Midbrain (tissue), 1 donor: ENCODE data around the gene LEFTY2.
"Not testable (repeated sequence)": the region's sequence is repeated elsewhere in the genome, so short reads cannot be mapped to it uniquely, and the experiment has no call there.

Experiments used
- DNase-seq: peaks from one replicate; lab custom pipeline; 2025; lab: John Stamatoyannopoulos, UW

Gene LEFTY2

DNA sequence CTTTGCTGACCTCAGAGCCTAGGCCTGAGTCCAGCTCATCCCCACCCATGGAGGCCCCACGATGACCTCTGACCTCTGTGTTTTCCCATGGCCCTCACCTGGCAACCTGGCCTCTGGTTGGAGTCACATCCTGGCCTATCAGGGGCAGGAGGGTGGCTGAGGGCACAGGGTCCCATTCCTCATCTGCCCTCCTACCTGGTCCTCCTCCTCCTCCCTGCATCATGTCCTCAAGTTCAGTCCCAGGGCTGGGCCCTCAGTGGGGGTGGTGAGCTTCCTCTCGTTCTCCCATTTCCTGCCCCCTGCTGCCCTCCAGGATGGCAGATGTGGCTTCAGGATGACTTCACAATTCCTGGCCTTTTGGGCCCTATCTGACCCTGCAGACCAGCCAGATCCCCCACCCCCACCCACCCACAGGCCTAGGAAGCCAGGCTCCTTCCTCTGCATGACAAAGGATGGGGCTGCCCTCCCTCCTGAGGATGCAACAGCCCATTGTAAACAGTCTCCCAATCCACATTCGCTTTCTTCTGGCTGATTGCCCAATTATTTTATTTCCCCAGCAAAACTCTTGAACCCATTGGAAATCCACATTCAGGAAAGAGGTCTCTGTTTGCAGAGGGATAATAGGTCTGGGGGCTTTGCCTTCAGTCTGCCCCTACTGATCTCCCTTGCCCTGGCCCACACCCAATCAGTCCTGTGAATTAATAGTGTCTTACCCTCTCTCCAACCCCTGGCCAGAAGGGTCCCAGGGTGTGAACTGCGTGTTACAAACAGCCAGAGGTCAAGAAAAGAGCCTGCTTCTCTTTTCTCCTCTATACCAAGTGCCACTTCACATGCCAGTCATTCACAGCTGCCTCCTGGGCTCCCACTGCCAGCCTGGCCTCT, 41.7 kb downstream of the LEFTY2 start:
- DNase-seq: no peak

DNA sequence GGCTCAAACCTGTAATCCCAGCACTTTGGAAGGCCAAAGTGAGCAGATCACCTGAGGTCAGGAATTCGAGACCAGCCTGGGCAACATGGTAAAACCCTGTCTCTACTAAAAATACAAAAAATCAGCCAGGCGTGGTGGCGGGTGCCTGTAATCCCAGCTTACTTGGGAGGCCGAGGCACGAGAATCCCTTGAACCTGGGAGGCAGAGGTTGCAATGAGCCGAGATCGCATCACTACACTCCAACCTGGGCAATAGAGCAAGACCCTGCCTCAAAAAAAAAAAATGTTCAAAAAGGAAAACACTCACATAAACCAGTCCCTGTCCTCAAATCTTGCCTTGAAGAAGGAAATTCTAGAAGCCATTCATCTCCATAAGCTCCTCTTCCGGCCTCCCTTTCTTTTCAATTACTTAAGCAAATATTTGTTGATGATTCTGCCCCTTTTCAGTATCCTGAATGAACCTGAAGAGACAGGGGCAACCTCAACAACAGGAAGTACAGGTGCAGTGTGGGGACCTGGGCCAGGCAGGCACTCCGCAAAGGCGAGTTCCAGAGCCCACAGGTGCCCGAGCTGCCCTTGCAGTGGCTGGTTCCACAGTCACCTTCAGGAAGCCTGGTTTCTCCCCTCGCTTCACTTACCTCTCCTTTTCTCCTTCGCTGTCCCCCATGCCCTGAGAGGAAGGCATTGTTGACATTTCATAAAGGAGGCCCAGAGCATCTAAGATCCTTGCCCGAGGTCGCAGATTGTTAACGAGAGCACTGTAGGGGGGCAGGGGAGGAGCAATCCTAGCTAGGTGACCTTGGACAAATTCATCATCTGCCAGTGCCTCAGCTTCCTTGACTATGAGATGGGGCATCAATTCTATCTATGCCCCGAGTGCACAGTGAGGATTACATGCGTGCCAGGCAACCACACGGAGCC, 43.2 kb downstream of the LEFTY2 start:
- no peak for DNase-seq

GRCh38 chr1:225896937-225897549, 44.0 kb downstream of the LEFTY2 start:
- DNase-seq: no peak

- DNase-seq: no peak
These were observed 44.5 kb downstream of the LEFTY2 start for GRCh38 chr1:225896494-225896893.

- no peak for DNase-seq
These were observed 48.7 kb downstream of the LEFTY2 start for GRCh38 chr1:225892307-225892706.

- DNase-seq: no peak
These were observed 49.6 kb downstream of the LEFTY2 start for GRCh38 chr1:225891229-225891972.

DNA sequence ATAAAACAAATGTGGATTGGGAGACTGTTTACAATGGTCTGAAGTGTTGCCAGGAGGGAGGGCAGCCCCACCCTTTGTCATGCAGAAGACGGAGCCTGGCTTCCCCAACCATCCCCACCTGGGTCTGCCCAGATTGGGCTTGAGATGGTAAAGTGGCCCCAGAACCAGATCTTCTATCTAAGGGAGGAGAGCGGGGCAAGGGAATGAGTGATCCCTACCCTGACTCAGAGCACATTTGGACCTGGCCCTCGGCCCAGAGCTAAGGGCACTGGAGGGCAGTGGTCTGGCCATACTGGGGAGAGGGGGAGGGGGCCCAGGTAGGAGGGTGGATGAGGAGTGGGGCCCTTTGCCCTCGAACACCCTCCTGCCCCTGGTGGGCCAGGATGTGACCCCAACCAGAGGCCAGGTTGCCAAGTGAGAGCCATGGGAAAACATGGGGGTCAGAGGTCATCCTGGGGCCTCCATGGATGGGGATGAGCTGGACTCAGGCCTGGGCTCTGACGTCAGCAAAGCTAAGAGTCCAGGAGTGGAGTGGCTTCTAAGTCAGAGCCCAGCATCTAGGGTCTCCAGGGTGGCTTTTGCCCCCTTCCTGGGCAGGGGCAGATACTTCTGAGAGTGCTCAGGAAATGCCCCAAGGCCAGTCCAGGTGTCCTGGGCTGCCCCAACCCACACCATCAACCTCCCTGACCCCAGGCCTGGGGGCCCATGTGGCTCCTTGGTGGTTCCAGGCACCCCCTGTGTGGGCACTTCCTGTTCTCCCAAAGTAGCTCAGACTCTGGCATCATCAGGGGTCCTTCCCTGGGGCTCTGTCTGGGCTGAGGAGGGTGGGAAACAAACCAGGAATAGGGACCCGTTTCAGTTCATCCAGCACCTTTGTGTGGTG, 50.4 kb downstream of the LEFTY2 start:
- no peak for DNase-seq

GRCh38 chr1:225889743-225890142, 51.3 kb downstream of the LEFTY2 start:
- DNase-seq: no peak

GRCh38 chr1:225888898-225889601, 52.0 kb downstream of the LEFTY2 start, which contains the start of gene LEFTY1:
Gene LEFTY1, minus strand, starts transcription at chr1:225889146. Its CDS starts 80 bp downstream, at chr1:225889066.
- DNase-seq: no peak

GRCh38 chr1:225888289-225888897, 52.6 kb downstream of the LEFTY2 start:
- DNase-seq: no peak

- not testable (repeated sequence) for DNase-seq
These were observed 53.3 kb downstream of the LEFTY2 start for GRCh38 chr1:225887554-225888288.

DNA sequence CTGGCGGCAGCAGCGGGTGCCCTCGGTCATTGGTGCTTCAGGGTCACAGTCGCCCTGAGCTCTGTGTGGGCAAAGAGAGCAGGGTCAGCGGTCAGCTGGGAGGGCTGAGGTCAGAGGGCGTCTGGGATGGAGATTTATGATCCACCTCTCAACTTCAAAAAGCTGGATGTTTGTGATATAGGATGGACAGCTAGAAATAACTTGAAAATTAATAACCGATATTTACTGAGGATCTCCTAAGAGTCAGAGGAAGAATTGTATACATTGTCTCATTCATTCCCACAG, 54.0 kb downstream of the LEFTY2 start:
- no peak for DNase-seq
